B cell (primary cell): ENCODE results near the gene PEAK1. TPM values are rescaled to one million over a fixed set of nuclear protein-coding genes. Genes with fewer than 3 reads are reported as not detected.

ENCODE experiments used
- ATAC-seq: fragments of 200-7000 bp; cut with Tn5 transposase; one replicate; pipeline ENCODE4 v1.10.0; 2021; ENCODE audit warnings: low read depth, mild to moderate bottlenecking, moderate number of reproducible peaks, moderate library complexity
- CTCF ChIA-PET: fragments of 350-600 bp; sonication (Branson Sonifier 250); formaldehyde crosslinking; loops from one replicate; lab custom pipeline; 2021; ENCODE audit warnings: antibody characterized with exemption, inconsistent platforms; lab: Charles Lee
- POLR2A ChIA-PET: fragments of 350-600 bp; sonication (Branson Sonifier 250); formaldehyde crosslinking; loops from one replicate; lab custom pipeline; 2021; ENCODE audit warnings: antibody characterized with exemption; lab: Charles Lee
- DNase-seq: peaks from one replicate; pipeline ENCODE4 v3.0.0; 2013
- H2AFZ ChIP-seq: 2 replicates; pipeline ENCODE4 v1.6.1; 2012; ENCODE audit warnings: mild to moderate bottlenecking, low read depth, low read length; ENCODE audit not compliant: insufficient read depth, poor library complexity, severe bottlenecking
- H3K27ac ChIP-seq, 2 donors: 1 replicate in 1 of 2; 2 replicates in 1 of 2; pipeline ENCODE4 v1.5.1; 2012 to 2013; ENCODE audit warnings: low read length in 2 of 2, mild to moderate bottlenecking in 2 of 2, moderate library complexity in 1 of 2
- H3K27me3 ChIP-seq, 4 experiments: fragments of 200-600 bp in 1 of 4; sonication (generic) in 1 of 4; replicated peaks in 1 of 4; 1 replicate in 2 of 4; 2 replicates in 2 of 4; pipeline versions ENCODE4 v1.6.1 to v1.7.0; 2013 to 2016; ENCODE audit warnings: low read length in 3 of 4, mild to moderate bottlenecking in 2 of 4, mixed read lengths in 1 of 4, moderate library complexity in 1 of 4; ENCODE audit not compliant: insufficient read depth in 4 of 4, control insufficient read depth in 3 of 4; ENCODE audit errors: control extremely low read depth in 1 of 4
- H3K36me3 ChIP-seq, 2 experiments: replicated peaks in 1 of 2; 1 replicate in 1 of 2; 2 replicates in 1 of 2; pipeline versions ENCODE4 v1.6.1 to v1.7.1; 2013; ENCODE audit warnings: low read length in 1 of 2; ENCODE audit not compliant: insufficient read depth in 2 of 2, control insufficient read depth in 1 of 2; ENCODE audit errors: control extremely low read depth in 1 of 2, extremely low read depth in 1 of 2
- H3K4me1 ChIP-seq, 2 donors: fragments of 200-600 bp in 1 of 2; sonication (generic) in 1 of 2; 1 replicate in 1 of 2; 2 replicates in 1 of 2; pipeline versions ENCODE4 v1.5.1 to v1.6.1; 2013 to 2017; ENCODE audit warnings: low read length in 2 of 2; ENCODE audit not compliant: control insufficient read depth in 2 of 2, insufficient read depth in 2 of 2
- H3K4me2 ChIP-seq: replicated peaks from 2 replicates; pipeline ENCODE3; 2012; ENCODE audit warnings: mild to moderate bottlenecking, low read depth, low read length; ENCODE audit not compliant: poor library complexity, severe bottlenecking
- H3K4me3 ChIP-seq, 5 experiments: fragments of 200-600 bp in 1 of 5; sonication (generic) in 1 of 5; 1 replicate in 3 of 5; 2 replicates in 2 of 5; pipeline versions ENCODE4 v1.5.1 to v1.7.0; 2011 to 2016; ENCODE audit warnings: low read length in 4 of 5, mild to moderate bottlenecking in 4 of 5, low read depth in 2 of 5, control low read depth in 1 of 5, moderate library complexity in 1 of 5; ENCODE audit not compliant: insufficient read depth in 1 of 5; ENCODE audit errors: control extremely low read depth in 1 of 5, extremely low read depth in 1 of 5
- H3K79me2 ChIP-seq: fragments of 200-600 bp; sonication (generic); one replicate; pipeline ENCODE4 v1.6.0; 2016; ENCODE audit warnings: low read length; ENCODE audit not compliant: control insufficient read depth, insufficient read depth
- H3K9ac ChIP-seq: fragments of 200-600 bp; sonication (generic); 2 replicates; pipeline ENCODE4 v1.6.1; 2017; ENCODE audit warnings: mild to moderate bottlenecking, low read length, moderate library complexity
- H3K9me3 ChIP-seq, 3 donors: one replicate each; pipeline versions ENCODE4 v1.6.1 to v1.7.1; 2013; ENCODE audit warnings: low read length in 2 of 3; ENCODE audit not compliant: control insufficient read depth in 2 of 3, insufficient read depth in 1 of 3; ENCODE audit errors: control extremely low read depth in 1 of 3
- H4K20me1 ChIP-seq: 2 replicates; pipeline ENCODE4 v1.6.0; 2012; ENCODE audit warnings: mild to moderate bottlenecking, low read length; ENCODE audit not compliant: insufficient read depth, control insufficient read depth, poor library complexity, severe bottlenecking
- H3K27ac Mint-ChIP-seq: one replicate; pipeline ENCODE4 v1.8.0; 2021; ENCODE audit warnings: mixed read lengths
- H3K27me3 Mint-ChIP-seq: one replicate; pipeline ENCODE4 v1.8.0; 2021; ENCODE audit warnings: mixed read lengths
- H3K4me1 Mint-ChIP-seq: one replicate; pipeline ENCODE4 v1.8.0; 2021; ENCODE audit warnings: mixed read lengths
- H3K4me3 Mint-ChIP-seq: one replicate; pipeline ENCODE4 v1.8.0; 2021; ENCODE audit warnings: mixed read lengths
- H3K9me3 Mint-ChIP-seq: one replicate; pipeline ENCODE4 v1.8.0; 2022; ENCODE audit warnings: mixed read lengths; ENCODE audit not compliant: insufficient read depth
- CTCF ChIP-seq: fragments of 200-600 bp; IDR thresholded peaks from one replicate; pipeline ENCODE4 v1.8.0; 2022; ENCODE audit warnings: antibody characterized with exemption, mild to moderate bottlenecking
- EZH2 ChIP-seq: IDR thresholded peaks from 2 replicates; pipeline ENCODE4 v1.6.1; 2012; ENCODE audit warnings: borderline replicate concordance, low read depth, mild to moderate bottlenecking, moderate library complexity, low read length; ENCODE audit not compliant: insufficient read depth, poor library complexity, severe bottlenecking
- WGBS: methylation state at CpG from one replicate; pipeline ENCODE4 v1.1.5; 2013; ENCODE audit warnings: missing lambda C conversion rate; ENCODE audit not compliant: insufficient coverage; 5-methylcytosine and 5-hydroxymethylcytosine counted together
- intact Hi-C: fragments of 100-400 bp; cut with micrococcal nuclease; formaldehyde crosslinking; loops from one replicate; pipeline ENCODE4 v1.10.0; 2022
- polyA plus RNA-seq: library from polyadenylated mRNA; depleted of rRNA; stranded (reverse); fragments of >200 nt; gene quantifications from 2 replicates; pipeline ENCODE4 v1.2.3, GENCODE V29; 2012
- total RNA-seq, 2 donors: library from RNA; stranded (reverse); fragments of 120-200 nt in 1 of 2; gene quantifications; 1 replicate in 1 of 2; 2 replicates in 1 of 2; pipeline versions ENCODE4 v1.2.3 to v1.2.4, GENCODE V29; 2013 to 2022

The PEAK1 gene
- total and polyA plus RNA-seq, 2 donors (not counting 1 experiment from before 2014, with no cell fraction given), result 13.4 to 38.0 TPM

- H3K27ac ChIP-seq, result no peak overlapping the region
- WGBS, result 96% methylated on average over 6 of the region's 7 CpGs
- no peak for TF ChIP-seq EZH2
- TF ChIP-seq CTCF, result no peak
- Mint-ChIP-seq H3K27ac (no peak overlapping the region), H3K9me3 (no peaks in the 10 kb centered on the region), H3K4me1 (peaks cover 14% of the 10 kb centered on the region), H3K4me3 (no peak overlapping the region), H3K27me3 (no peaks in the 10 kb centered on the region)
- POLR2A ChIA-PET, result no interaction called here
- no peaks in the 10 kb centered on the region for H3K9me3 ChIP-seq
- H3K79me2 ChIP-seq, result no peaks in the 10 kb centered on the region
- no peak overlapping the region for H2AFZ ChIP-seq
- H3K9ac ChIP-seq, result no peak overlapping the region
- no peaks in the 10 kb centered on the region for H4K20me1 ChIP-seq
- peaks cover 12 to 35% of the 10 kb centered on the region in 2 donors for H3K4me1 ChIP-seq
- H3K36me3 ChIP-seq, result no peaks in the 10 kb centered on the region
- no peaks in the 10 kb centered on the region for H3K27me3 ChIP-seq
- no peak overlapping the region for H3K4me2 ChIP-seq
- no peak for DNase-seq
- CTCF ChIA-PET, result interaction anchor here (1.5 to 4.0 kb wide), 2 partner anchors 10 to 447 kb away, joined by 3 to 11 read pairs; no protein-coding TSS in a partner anchor
- no peak overlapping the region for H3K4me3 ChIP-seq
- intact Hi-C loops, result no loop called here
- no peak for ATAC-seq
Observed at GRCh38 chr15:77096541-77096940, 323.4 kb downstream of the PEAK1 start.

- DNase-seq (no peak), ATAC-seq (no peak)
- ChIA-PET POLR2A (no interaction called here), CTCF (interaction anchor here (4.0 kb wide), 1 partner anchor 11 kb away, joined by 11 read pairs; no protein-coding TSS in a partner anchor)
- H3K36me3 ChIP-seq, result no peaks in the 10 kb centered on the region
- intact Hi-C loops, result no loop called here
- 93% methylated on average over 4 of the region's 4 CpGs for WGBS
- Mint-ChIP-seq H3K4me3 (no peak overlapping the region), H3K27ac (no peak overlapping the region), H3K9me3 (no peaks in the 10 kb centered on the region), H3K4me1 (peaks cover 12% of the 10 kb centered on the region), H3K27me3 (no peaks in the 10 kb centered on the region)
- no peaks in the 10 kb centered on the region for H4K20me1 ChIP-seq
- no peaks in the 10 kb centered on the region for H3K27me3 ChIP-seq
- no peak overlapping the region for H2AFZ ChIP-seq
- no peak overlapping the region for H3K4me2 ChIP-seq
- no peak overlapping the region for H3K9ac ChIP-seq
- no peaks in the 10 kb centered on the region for H3K79me2 ChIP-seq
- H3K4me1 ChIP-seq, result peaks cover 12 to 35% of the 10 kb centered on the region in 2 donors
- H3K27ac ChIP-seq, result no peak overlapping the region
- no peak overlapping the region for H3K4me3 ChIP-seq
- TF ChIP-seq EZH2 (no peak), CTCF (no peak)
- no peaks in the 10 kb centered on the region for H3K9me3 ChIP-seq
Observed at GRCh38 chr15:77096138-77096537, 323.8 kb downstream of the PEAK1 start.
